ENCODE data around the gene ZNF491. TPM values are rescaled to one million over a fixed set of nuclear protein-coding genes. Genes with fewer than 3 reads are reported as not detected.
"Not testable (repeated sequence)": the region's sequence is repeated elsewhere in the genome, so short reads cannot be mapped to it uniquely, and the experiment has no call there.

Gene ZNF491
- 1 to 10 TPM; 2.4 to 2.9 TPM for total RNA-seq
- long read RNA-seq, donor 1 = 0 reads
- long read RNA-seq, donor 2, partial matches to known transcripts = 0 of 3 reads
- long read RNA-seq, donor 2, other reads (novel, unspliced or antisense) = 3 of 3 reads

- intact Hi-C loops (cut with DNase I) = loop anchor here in 1 of 2 donors (5.0 kb wide), 1 partner anchor 189 kb away; no protein-coding TSS in a partner anchor
- DNase-seq (ENCODE audit: low spot score) = peak; percentile 96
These were observed at the start of gene ZNF491 for GRCh38 chr19:11798391-11799330. Gene ZNF491 (plus strand): TSS chr19:11798523. CDS start chr19:11805954, 7,431 bp downstream.

GRCh38 chr19:11749751-11750150, 48.6 kb upstream of the ZNF491 start:
- no peak for DNase-seq (ENCODE audit: low spot score)
- intact Hi-C loops (cut with DNase I) = no loop called here

GRCh38 chr19:11752244-11752736, 46.0 kb upstream of the ZNF491 start:
- no peak for DNase-seq (ENCODE audit: low spot score)
- intact Hi-C loops (cut with DNase I) = no loop called here

GRCh38 chr19:11754663-11755062, 43.7 kb upstream of the ZNF491 start:
- no peak for DNase-seq (ENCODE audit: low spot score)
- intact Hi-C loops (cut with DNase I) = no loop called here

- no peak for DNase-seq (ENCODE audit: low spot score)
- intact Hi-C loops (cut with DNase I) = no loop called here
These were observed 41.4 kb upstream of the ZNF491 start for GRCh38 chr19:11756965-11757364.

- no peak for DNase-seq (ENCODE audit: low spot score)
- intact Hi-C loops (cut with DNase I) = no loop called here
These were observed 38.5 kb upstream of the ZNF491 start for GRCh38 chr19:11759805-11760204.

GRCh38 chr19:11763117-11763516, 35.2 kb upstream of the ZNF491 start:
- intact Hi-C loops (cut with DNase I) = no loop called here
- no peak for DNase-seq (ENCODE audit: low spot score)

- intact Hi-C loops (cut with DNase I) = no loop called here
These were observed 34.7 kb upstream of the ZNF491 start for GRCh38 chr19:11763611-11764010.

GRCh38 chr19:11766597-11767591, 31.4 kb upstream of the ZNF491 start, which contains the start of gene ZNF441:
Gene ZNF441 (plus strand): TSS chr19:11767000. CDS start chr19:11767194, 194 bp downstream.
- intact Hi-C loops (cut with DNase I) = no loop called here
- DNase-seq (ENCODE audit: low spot score) = peak; percentile 99

More at GRCh38 chr19:11763611-11764010, 34.7 kb upstream of the ZNF491 start:
- DNase-seq (ENCODE audit: low spot score) = no peak

GRCh38 chr19:11767633-11768133, 30.6 kb upstream of the ZNF491 start:
- intact Hi-C loops (cut with DNase I) = no loop called here
- DNase-seq (ENCODE audit: low spot score) = peak; percentile 86

GRCh38 chr19:11769995-11770394, 28.3 kb upstream of the ZNF491 start:
- intact Hi-C loops (cut with DNase I) = no loop called here
- no peak for DNase-seq (ENCODE audit: low spot score)

GRCh38 chr19:11771520-11771919, 26.8 kb upstream of the ZNF491 start:
- DNase-seq (ENCODE audit: low spot score); intact Hi-C loops (cut with DNase I): not testable (repeated sequence)

GRCh38 chr19:11776669-11777068, 21.7 kb upstream of the ZNF491 start:
- DNase-seq (ENCODE audit: low spot score); intact Hi-C loops (cut with DNase I): not testable (repeated sequence)

GRCh38 chr19:11780431-11781020, 17.8 kb upstream of the ZNF491 start:
- intact Hi-C loops (cut with DNase I) = no loop called here
- DNase-seq (ENCODE audit: low spot score) = no peak

GRCh38 chr19:11781295-11782057, 16.8 kb upstream of the ZNF491 start:
- intact Hi-C loops (cut with DNase I) = no loop called here
- no peak for DNase-seq (ENCODE audit: low spot score)

- no peak for DNase-seq (ENCODE audit: low spot score)
- intact Hi-C loops (cut with DNase I) = no loop called here
These were observed 14.6 kb upstream of the ZNF491 start for GRCh38 chr19:11783767-11784166.

GRCh38 chr19:11784356-11784755, 14.0 kb upstream of the ZNF491 start:
- no peak for DNase-seq (ENCODE audit: low spot score)
- intact Hi-C loops (cut with DNase I) = no loop called here

- no peak for DNase-seq (ENCODE audit: low spot score)
- intact Hi-C loops (cut with DNase I) = no loop called here
These were observed 10.8 kb upstream of the ZNF491 start for GRCh38 chr19:11787536-11787935.

Data from posterior vena cava (tissue), 2 donors.